Ishikawa (cell line): ENCODE data around the gene ORC1.

Source experiments
- CEBPB ChIP-seq: IDR thresholded peaks from 2 replicates; pipeline ENCODE4 v1.6.1; 2012
- CREB1 ChIP-seq: IDR thresholded peaks from 2 replicates; pipeline ENCODE4 v1.6.1; 2012; ENCODE audit warnings: low read depth
- EGR1 ChIP-seq: IDR thresholded peaks from 2 replicates; pipeline ENCODE4 v1.6.1; 2012
- EP300 ChIP-seq: IDR thresholded peaks from 2 replicates; pipeline ENCODE4 v1.6.1; 2012; ENCODE audit warnings: borderline replicate concordance
- FOXM1 ChIP-seq: IDR thresholded peaks from 2 replicates; pipeline ENCODE4 v1.6.1; 2012; ENCODE audit warnings: low read depth, borderline replicate concordance
- RAD21 ChIP-seq: IDR thresholded peaks from 2 replicates; pipeline ENCODE4 v1.6.1; 2012; ENCODE audit warnings: low read depth
- REST ChIP-seq: IDR thresholded peaks from 2 replicates; pipeline ENCODE4 v1.6.1; 2012; ENCODE audit warnings: low read depth, mild to moderate bottlenecking
- TCF12 ChIP-seq: IDR thresholded peaks from 2 replicates; pipeline ENCODE4 v1.6.1; 2012; ENCODE audit warnings: low read depth
- TEAD4 ChIP-seq: IDR thresholded peaks from 2 replicates; pipeline ENCODE4 v1.6.1; 2012
- USF1 ChIP-seq: IDR thresholded peaks from 2 replicates; pipeline ENCODE4 v1.6.1; 2012
- YY1 ChIP-seq: IDR thresholded peaks from 2 replicates; pipeline ENCODE4 v1.6.1; 2012; ENCODE audit warnings: low read depth
- ZBTB7A ChIP-seq: IDR thresholded peaks from 2 replicates; pipeline ENCODE4 v1.6.1; 2012; ENCODE audit warnings: low read depth
- TF ChIP-seq, protein P1 (sequence below): IDR thresholded peaks from 2 replicates; pipeline ENCODE4 v1.6.1; 2012

DNA sequence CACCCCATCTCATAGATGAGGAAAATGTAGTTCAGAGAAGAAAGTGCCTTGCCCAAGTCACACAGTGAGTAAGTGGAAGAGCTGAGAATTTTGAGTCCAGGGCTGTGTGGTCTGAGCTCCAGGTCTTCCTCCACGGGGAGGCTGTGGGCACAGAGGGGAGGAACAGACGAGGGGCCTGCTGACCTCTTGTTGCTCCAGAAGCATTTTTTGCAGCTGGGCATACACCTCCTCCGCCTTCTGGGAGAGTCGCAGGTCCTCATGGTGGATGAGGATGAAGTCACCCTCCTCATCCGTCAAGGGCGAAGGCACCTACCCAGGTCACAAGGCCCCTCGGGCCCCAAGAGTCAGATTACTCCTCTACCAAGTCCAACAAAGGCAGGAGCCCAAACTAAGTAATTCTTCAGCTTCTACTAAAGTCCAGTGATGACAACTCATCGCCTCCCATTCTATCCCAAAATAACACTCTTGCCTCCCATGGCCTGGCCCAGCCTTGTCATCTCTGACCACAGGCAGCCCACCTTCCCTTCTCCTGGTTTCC is 47.3 kb downstream of the ORC1 start:
- TF ChIP-seq ZBTB7A (no peak), EGR1 (no peak), EP300 (no peak), CEBPB (no peak), YY1 (no peak), RAD21 (no peak), CREB1 (no peak), TEAD4 (no peak), TCF12 (no peak), REST (no peak), FOXM1 (no peak), USF1 (no peak)
- TF ChIP-seq, protein P1, sequence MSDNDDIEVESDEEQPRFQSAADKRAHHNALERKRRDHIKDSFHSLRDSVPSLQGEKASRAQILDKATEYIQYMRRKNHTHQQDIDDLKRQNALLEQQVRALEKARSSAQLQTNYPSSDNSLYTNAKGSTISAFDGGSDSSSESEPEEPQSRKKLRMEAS = no peak
